Tibial artery (tissue), 4 donors: ENCODE data around the gene SPPL2A.

Source experiments
- DNase-seq, 2 donors: peaks; one replicate each; pipeline ENCODE4 v3.0.0-alpha.2; 2019
- H3K27ac ChIP-seq, 2 donors: fragments of 200-600 bp; sonication (generic) in 1 of 2; 1 replicate in 1 of 2; 2 replicates in 1 of 2; pipeline ENCODE4 v1.5.1; 2018 to 2019; ENCODE audit warnings: mild to moderate bottlenecking in 1 of 2
- H3K27me3 ChIP-seq, 2 donors: fragments of 200-600 bp; sonication (generic) in 1 of 2; one replicate each; pipeline versions ENCODE4 v1.5.1 to v1.6.0; 2016 to 2019
- H3K36me3 ChIP-seq, 3 donors: fragments of 200-600 bp; sonication (generic) in 2 of 3; one replicate each; pipeline ENCODE4 v1.5.1; 2016 to 2019; ENCODE audit warnings: mild to moderate bottlenecking in 2 of 3
- H3K4me1 ChIP-seq, 4 donors: fragments of 200-600 bp; sonication (generic) in 2 of 4; 1 replicate in 3 of 4; 2 replicates in 1 of 4; pipeline ENCODE4 v1.5.1; 2016 to 2019
- H3K4me3 ChIP-seq, 2 donors: fragments of 200-600 bp; sonication (generic) in 1 of 2; 1 replicate in 1 of 2; 2 replicates in 1 of 2; pipeline ENCODE4 v1.5.1; 2018 to 2019; ENCODE audit warnings: mild to moderate bottlenecking in 2 of 2
- H3K9me3 ChIP-seq, 3 donors: fragments of 200-600 bp; sonication (generic) in 1 of 3; one replicate each; pipeline ENCODE4 v1.5.1; 2016 to 2019
- intact Hi-C: fragments of 100-400 bp; cut with DNase I; formaldehyde crosslinking; loops from one replicate; pipeline ENCODE4 v1.15.0; 2023; ENCODE audit warnings: low total_unique reads
- TF ChIP-seq, protein P1 (sequence below), 2 experiments: fragments of 200-600 bp in 1 of 2; fragments of 450-650 bp in 1 of 2; IDR thresholded peaks; one replicate each; pipeline ENCODE4 v1.5.1; 2017 to 2019; ENCODE audit warnings: antibody characterized with exemption in 2 of 2, mild to moderate bottlenecking in 1 of 2, moderate library complexity in 1 of 2

SPPL2A gene

DNA sequence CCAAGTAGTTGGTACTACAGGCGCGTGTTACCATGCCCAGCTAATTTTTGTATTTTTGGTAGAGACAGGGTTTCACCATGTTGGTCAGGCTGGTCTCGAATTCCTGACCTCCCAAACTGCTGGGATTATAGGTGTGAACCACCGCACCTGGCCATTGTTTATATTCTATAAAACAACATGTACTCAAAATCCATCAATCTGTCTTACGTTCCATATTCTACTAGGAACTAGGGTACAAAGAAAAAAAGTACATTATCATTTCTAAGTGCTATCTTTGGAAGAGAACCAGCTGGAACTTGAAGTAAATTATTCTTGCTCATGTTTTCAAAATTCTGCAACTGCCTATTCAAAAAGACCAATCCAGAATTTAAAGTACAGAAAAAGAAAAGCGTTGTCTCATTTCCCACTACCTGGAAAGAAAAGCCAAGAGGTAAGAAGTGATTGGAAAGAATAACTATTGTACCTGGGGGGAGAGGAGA is 15.2 kb downstream of the SPPL2A start:
- Histone ChIP-seq H3K27ac (no peak overlapping the region), H3K36me3 (peaks cover 7 to 26% (median 23%) of the 10 kb centered on the region in 3 donors), H3K4me3 (no peak overlapping the region), H3K27me3 (no peaks in the 10 kb centered on the region), H3K9me3 (no peaks in the 10 kb centered on the region), H3K4me1 (peaks cover 0 to 50% (median 12%) of the 10 kb centered on the region in 4 donors)
- DNase-seq = no peak
- TF ChIP-seq, protein P1, sequence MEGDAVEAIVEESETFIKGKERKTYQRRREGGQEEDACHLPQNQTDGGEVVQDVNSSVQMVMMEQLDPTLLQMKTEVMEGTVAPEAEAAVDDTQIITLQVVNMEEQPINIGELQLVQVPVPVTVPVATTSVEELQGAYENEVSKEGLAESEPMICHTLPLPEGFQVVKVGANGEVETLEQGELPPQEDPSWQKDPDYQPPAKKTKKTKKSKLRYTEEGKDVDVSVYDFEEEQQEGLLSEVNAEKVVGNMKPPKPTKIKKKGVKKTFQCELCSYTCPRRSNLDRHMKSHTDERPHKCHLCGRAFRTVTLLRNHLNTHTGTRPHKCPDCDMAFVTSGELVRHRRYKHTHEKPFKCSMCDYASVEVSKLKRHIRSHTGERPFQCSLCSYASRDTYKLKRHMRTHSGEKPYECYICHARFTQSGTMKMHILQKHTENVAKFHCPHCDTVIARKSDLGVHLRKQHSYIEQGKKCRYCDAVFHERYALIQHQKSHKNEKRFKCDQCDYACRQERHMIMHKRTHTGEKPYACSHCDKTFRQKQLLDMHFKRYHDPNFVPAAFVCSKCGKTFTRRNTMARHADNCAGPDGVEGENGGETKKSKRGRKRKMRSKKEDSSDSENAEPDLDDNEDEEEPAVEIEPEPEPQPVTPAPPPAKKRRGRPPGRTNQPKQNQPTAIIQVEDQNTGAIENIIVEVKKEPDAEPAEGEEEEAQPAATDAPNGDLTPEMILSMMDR (IDR thresholded peaks at IDR 0.05) = no peak
- intact Hi-C loops = no loop called here

DNA sequence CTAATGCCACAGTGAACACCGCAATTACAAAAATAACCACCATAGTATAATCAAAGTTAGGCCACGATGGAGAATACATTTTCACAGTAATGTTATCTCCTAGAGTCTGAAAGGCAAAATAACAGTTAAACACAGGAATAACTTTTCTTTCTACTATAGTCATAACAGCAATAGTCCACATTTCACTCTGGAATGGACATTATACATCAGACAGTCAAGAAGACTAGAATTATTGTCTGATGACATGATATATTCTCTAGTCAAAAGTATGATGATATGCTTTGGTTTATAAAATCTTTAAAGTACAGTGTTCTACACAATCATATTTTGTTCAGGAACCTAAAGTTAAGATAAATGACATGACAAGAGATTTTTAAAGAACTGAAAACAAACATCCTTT is 18.0 kb downstream of the SPPL2A start:
- peaks cover 7 to 42% (median 34%) of the 10 kb centered on the region in 3 donors for H3K36me3 ChIP-seq
- no peaks in the 10 kb centered on the region for H3K9me3 ChIP-seq
- intact Hi-C loops = no loop called here
- no peak overlapping the region for H3K27ac ChIP-seq
- no peak overlapping the region for H3K4me3 ChIP-seq
- TF ChIP-seq, protein P1 (IDR thresholded peaks at IDR 0.05) = no peak
- peaks cover 0 to 35% (median 10%) of the 10 kb centered on the region in 4 donors for H3K4me1 ChIP-seq
- H3K27me3 ChIP-seq = no peaks in the 10 kb centered on the region
- no peak for DNase-seq

DNA sequence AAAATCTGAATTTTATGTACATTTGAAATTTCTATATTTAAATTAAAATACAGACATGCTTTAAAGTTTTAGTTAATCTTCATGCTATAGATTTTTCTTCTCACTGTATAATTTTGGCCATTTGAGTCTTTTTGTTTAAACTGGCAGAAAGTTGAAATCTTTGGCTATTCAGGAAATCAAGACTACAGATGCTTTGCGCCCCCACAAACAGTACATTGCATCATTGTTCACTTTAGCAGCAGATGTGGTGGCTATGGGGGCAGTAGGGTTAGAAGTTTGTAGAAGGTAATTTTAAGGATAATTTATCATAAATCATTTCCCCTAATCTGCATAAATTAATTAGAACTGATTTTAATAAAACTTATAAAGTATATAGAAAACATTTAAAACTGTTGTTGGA is 20.9 kb downstream of the SPPL2A start:
- Histone ChIP-seq H3K4me1 (peaks cover 0 to 6% (median under 1%) of the 10 kb centered on the region in 4 donors), H3K4me3 (no peak overlapping the region), H3K9me3 (no peaks in the 10 kb centered on the region), H3K36me3 (peaks cover 29 to 62% (median 40%) of the 10 kb centered on the region in 3 donors), H3K27ac (no peak overlapping the region), H3K27me3 (no peaks in the 10 kb centered on the region)
- TF ChIP-seq, protein P1 (IDR thresholded peaks at IDR 0.05) = no peak
- DNase-seq = no peak
- intact Hi-C loops = no loop called here

DNA sequence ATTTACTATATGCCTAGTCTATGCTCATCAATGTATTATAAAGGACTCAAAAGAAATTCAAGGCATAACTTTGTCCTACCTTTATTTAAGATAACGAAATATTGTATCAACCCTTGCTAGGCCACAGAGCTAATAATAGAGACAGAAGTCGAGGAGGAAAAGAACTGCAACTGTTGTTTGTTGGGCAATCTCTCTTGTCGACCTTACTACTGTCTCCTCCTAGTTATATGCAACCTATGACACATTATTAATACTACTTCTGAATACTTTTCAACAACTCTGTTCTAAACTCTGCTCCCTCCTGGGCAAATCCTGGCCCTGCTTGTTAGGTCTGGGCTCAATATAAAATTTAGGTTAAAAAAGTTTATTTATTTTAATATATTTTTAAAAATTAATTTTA is 24.6 kb downstream of the SPPL2A start:
- TF ChIP-seq, protein P1 (IDR thresholded peaks at IDR 0.05) = no peak
- peaks cover 51 to 81% (median 56%) of the 10 kb centered on the region in 3 donors for H3K36me3 ChIP-seq
- H3K27ac ChIP-seq = no peak overlapping the region
- H3K27me3 ChIP-seq = no peaks in the 10 kb centered on the region
- no peak for DNase-seq
- no peak overlapping the region for H3K4me3 ChIP-seq
- no peaks in the 10 kb centered on the region for H3K4me1 ChIP-seq
- no peaks in the 10 kb centered on the region for H3K9me3 ChIP-seq
- intact Hi-C loops = no loop called here

DNA sequence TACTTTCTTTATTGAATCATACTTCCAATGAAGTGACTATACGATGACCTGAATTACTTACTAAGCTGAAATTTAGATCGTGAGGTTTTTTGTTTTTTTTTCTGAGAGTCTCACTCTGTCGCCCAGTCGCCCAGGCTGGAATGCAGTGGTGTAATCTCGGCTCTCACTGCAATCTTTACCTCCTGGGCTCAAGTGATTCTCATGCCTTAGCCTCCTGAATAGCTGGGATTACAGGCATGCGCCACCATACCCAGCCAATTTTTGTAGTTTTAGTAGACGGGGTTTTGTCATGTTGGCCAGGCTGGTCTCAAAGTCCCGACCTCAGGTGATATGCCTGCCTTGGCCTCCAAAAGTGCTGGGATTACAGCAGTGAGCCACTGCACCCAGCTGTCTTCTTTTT is 28.7 kb downstream of the SPPL2A start:
- Histone ChIP-seq H3K4me1 (no peaks in the 10 kb centered on the region), H3K27me3 (no peaks in the 10 kb centered on the region), H3K4me3 (no peak overlapping the region), H3K36me3 (peaks cover 59 to 90% (median 74%) of the 10 kb centered on the region in 3 donors), H3K9me3 (no peaks in the 10 kb centered on the region), H3K27ac (no peak overlapping the region)
- no peak for DNase-seq
- TF ChIP-seq, protein P1 (IDR thresholded peaks at IDR 0.05) = no peak
- intact Hi-C loops = no loop called here

DNA sequence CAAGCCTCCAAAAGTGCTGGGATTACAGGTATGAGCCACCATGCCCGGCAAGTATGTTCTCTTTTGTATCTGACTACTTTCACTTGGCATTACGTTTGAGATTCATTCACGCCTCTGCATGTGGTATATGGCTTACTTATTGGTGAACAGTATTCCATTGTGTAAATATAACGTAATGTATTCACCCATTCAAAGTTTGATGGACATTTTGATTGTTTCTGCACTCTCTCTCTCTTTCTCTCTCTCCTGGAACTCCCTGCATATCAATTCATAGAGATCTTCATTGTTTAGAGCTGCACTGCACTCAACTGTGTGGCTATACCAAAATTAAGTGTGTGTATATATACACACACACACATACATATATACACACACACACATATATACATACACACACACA is 30.4 kb downstream of the SPPL2A start:
- Histone ChIP-seq H3K4me3 (no peak overlapping the region), H3K9me3 (no peaks in the 10 kb centered on the region), H3K27me3 (no peaks in the 10 kb centered on the region), H3K36me3 (peaks cover 64 to 89% (median 68%) of the 10 kb centered on the region in 3 donors), H3K27ac (no peak overlapping the region), H3K4me1 (no peaks in the 10 kb centered on the region)
- DNase-seq = no peak
- TF ChIP-seq, protein P1 (IDR thresholded peaks at IDR 0.05) = no peak
- intact Hi-C loops = no loop called here
